NCI-H2196 (cell line): ENCODE measurements around the gene KNL1.
"Not testable (repeated sequence)": the region's sequence is repeated elsewhere in the genome, so short reads cannot be mapped to it uniquely, and the experiment has no call there.

Experiments used
- DNase-seq: peaks from one replicate; lab custom pipeline; 2025; ENCODE audit not compliant: unreplicated experiment; lab: John Stamatoyannopoulos, UW

The KNL1 gene, protein sequence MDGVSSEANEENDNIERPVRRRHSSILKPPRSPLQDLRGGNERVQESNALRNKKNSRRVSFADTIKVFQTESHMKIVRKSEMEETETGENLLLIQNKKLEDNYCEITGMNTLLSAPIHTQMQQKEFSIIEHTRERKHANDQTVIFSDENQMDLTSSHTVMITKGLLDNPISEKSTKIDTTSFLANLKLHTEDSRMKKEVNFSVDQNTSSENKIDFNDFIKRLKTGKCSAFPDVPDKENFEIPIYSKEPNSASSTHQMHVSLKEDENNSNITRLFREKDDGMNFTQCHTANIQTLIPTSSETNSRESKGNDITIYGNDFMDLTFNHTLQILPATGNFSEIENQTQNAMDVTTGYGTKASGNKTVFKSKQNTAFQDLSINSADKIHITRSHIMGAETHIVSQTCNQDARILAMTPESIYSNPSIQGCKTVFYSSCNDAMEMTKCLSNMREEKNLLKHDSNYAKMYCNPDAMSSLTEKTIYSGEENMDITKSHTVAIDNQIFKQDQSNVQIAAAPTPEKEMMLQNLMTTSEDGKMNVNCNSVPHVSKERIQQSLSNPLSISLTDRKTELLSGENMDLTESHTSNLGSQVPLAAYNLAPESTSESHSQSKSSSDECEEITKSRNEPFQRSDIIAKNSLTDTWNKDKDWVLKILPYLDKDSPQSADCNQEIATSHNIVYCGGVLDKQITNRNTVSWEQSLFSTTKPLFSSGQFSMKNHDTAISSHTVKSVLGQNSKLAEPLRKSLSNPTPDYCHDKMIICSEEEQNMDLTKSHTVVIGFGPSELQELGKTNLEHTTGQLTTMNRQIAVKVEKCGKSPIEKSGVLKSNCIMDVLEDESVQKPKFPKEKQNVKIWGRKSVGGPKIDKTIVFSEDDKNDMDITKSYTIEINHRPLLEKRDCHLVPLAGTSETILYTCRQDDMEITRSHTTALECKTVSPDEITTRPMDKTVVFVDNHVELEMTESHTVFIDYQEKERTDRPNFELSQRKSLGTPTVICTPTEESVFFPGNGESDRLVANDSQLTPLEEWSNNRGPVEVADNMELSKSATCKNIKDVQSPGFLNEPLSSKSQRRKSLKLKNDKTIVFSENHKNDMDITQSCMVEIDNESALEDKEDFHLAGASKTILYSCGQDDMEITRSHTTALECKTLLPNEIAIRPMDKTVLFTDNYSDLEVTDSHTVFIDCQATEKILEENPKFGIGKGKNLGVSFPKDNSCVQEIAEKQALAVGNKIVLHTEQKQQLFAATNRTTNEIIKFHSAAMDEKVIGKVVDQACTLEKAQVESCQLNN (N-terminal part only)

DNA sequence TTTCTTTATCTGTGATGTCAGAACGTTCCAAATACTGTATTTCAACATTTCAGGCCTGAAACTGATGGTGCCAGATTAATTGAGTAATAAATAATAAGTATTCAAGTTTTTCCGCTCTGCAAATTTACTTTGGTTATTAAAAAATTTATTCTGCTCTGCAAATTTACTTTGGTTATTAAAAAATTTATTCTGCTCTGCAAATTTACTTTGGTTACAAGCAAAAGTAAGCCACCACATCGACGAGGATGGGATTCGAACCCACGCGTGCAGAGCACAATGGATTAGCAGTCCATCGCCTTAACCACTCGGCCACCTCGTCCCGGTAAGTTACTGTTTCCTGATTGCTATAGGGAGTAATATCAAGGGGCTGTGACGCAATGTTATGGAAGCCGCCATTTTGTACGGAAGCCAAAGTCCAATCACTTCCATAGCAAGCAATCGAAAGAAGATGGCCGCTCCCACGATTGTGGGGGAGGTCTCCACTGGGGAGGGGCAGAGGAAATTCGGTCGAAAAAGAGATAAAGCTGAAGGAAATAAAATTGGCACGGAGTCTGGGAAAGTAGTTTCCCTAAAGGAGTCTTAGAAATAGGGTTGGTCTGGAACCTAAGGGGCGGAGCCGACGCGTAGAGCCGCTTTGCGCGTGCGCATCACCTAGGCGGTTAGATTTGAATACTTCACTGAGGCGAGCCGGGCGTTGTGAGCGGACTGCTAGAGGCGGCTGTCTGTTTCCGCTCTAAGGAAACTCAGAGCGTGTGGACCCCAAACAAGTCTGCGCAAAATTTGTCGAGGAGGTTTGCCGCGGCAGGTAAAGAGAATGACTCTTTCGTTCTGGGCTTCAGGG, at the start of gene KNL1:
Gene KNL1, plus strand, starts transcription at position 662 of the 841 bp plus-strand sequence. CDS start 8,683 bp downstream, outside the sequence.
- DNase-seq, result peak; percentile 85

DNA sequence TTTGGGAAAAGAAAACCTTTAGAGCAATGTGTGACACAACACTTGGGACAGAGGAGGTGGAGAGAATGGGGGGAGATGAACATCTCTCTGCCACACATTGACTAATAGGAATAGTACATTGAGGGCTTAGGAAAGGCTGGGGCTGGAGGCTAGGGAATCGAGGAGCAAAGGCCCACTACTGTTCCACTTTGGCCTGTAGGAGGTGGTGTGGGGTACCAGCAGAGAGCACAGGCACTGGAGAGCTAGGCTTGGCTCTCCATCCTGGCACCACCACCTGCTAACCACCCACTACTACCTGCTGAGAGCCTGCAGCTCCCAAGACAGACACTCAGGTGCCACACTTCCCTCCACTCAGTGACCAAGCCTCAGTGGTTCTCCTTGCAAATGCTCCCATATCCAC, 48.6 kb upstream of the KNL1 start:
- DNase-seq, result no peak

DNA sequence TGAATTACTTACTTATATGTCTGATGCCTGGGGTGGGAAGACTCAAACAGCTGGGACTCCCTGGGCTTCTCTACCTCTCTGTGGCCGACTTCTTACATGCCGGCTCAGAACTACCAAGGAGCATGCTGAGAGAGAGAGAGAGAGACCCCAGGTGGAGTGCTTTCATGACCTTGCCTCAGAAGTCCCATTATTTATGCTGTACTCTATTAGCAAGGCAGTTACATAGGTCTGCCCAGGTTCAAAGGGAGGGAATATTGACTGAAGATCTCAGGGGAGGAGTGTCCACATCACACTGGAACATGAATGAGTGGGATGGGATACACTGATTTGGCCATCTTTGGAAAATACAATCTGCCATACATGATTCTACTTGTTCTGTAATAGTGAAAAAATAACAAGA, 45.4 kb upstream of the KNL1 start:
- DNase-seq, result no peak

DNA sequence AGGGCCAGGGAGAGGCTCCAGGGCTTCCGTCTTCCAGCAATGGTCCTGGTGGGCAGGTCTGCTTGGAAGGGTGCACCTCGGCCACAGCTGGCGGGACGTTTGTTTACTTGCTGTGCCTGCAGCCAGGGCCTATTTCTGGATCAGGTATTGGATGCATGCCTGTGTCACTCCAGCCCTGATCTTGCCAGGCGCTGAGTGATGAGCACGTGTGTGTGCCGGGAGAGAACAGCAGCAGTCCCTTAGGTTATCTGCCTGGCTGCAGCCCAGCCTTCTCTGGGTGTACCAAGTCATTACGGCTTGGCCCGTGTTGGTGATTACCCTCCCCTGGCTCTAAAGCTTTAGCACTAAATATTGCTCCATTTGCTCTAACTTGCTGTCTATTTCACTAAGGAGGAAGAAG, 44.2 kb upstream of the KNL1 start:
- no peak for DNase-seq

DNA sequence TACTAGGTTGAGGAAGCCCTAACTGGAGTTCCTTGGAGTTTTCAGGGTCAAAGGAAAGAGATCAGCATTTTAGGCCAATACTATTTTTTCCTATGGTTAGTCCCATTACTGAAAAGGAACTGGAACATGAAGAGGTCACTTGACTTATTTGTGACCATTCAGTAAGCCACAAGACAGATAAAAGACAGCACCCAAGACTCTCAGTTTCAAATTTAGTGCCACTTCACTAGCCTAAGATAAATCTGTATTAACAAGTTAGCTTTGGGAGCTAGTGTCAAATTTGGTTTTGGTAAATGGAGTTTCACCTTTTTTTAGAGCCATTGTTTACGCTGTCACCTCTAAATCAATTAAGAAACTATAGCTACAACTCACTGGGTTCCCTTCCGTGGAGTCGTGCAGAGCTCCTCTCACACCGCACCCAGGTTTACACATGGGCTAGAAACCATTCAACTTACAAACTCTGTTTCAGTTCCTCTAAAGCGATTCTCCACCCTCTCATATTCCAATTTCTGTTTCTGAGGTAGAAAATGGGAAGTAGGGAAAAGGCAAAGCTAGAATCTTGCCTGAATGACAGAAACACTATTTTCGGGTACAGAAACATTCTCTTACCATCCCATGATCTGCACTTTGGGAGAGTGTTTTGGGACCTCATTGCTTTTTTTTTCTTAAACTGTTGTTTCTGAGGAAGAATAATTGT, 43.6 kb upstream of the KNL1 start:
- DNase-seq, result no peak

DNA sequence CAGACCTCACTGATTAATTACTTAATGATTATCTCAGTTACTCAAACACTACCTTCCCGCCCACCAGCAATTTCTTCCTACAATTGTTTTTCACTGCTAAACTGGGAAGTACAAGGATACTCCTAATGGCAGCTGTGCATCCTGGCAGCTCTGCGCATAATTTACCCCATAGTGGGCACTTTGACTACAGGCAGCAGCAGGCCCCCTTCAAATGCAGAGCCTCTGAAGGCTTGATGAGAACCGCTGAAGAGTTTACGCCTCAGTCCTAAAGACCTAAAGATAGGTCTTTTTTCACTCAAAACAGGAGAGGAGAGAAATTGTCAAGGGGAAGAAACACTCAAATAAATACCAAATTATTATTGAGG, 39.9 kb upstream of the KNL1 start:
- no peak for DNase-seq

DNA sequence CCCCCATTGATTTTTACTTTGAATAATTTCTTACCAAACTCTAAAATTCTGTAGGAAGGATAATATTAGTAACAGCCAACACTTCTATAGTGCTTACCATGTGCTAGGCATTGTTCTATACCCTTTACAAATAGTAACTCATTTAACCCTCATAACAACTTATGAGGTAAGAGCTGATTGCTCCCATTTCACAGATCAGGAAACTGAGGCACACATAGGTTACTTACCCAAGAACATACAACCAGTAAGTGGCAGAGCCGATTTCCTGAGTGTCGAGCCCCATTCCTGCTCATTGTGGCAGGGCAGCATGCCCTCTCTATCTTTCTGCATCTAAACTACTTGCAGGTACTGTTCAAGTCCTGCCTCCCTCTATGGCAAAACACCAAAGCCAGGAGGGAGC, 38.2 kb upstream of the KNL1 start:
- DNase-seq, result no peak

DNA sequence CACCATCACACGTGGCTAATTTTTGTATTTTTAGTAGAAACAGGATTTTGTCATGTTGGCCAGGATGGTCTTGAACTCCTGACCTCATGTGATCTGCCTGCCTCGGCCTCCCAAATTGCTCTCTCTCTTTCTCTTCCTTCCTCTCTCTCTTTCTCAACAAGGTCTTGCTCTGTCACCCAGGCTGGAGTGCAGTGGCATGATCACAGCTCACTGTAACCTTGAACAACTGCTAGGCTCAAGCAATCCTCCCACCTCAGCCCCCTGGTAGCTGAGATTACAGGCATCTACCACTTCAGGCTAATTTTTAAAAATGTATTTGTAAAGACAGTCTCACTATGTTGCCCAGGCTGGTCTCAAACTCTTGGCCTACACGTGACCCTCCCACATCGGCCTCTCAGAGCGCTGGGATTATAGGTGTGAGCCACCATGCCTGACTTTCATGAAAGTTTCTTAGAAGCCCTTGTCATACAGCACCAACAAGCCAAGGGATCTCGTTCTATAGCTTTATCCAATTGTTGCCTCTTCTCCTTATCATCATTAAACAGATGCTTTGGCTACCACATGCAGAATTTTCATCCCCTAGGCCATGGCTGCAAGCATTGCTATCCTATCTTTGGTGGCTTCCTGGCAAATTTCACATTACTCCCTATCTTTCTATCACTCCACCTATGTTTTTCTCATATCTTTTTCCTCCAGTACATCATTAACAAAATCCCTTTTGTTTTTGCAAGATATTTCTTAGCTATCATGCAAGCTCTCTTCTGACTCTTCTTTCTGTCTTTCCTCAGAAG, 34.9 kb upstream of the KNL1 start:
- no peak for DNase-seq

DNA sequence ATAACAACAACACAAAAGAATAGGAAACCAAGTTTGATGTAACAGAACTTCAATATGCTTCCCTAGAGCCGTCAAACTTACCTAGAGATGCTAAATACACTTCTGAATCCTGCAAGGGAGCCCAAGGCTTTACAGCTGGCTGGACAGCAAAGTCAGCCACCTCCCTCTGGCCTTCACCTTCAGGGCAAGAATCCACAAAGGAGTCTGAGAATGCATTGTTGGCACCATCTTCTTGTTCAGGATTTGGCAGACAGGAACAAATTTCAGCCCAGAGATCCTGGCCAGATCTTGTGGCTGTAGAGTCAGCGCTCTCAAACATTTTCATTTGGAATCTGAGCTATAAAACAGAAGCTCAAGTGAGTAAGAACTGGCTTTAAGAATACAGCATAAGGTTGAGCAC, 31.4 kb upstream of the KNL1 start:
- DNase-seq, result no peak

DNA sequence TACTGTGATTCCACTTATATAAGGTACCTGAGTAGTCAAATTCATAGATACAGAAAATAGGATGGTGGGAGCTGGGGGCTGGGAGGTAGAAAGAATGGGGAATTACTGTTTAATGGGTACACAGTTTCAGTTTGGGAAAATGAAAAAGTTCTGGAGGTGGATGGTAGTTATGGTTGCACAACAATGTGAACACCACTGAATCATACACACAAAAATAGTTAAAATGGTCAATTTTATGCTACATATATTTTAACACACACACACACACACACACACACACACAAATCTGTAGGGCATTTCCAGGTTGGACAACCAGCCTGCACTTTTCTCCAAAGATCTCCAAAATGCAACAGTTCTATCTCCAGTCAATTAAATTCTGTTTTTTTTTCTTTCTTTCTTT, 30.6 kb upstream of the KNL1 start:
- DNase-seq, result no peak

DNA sequence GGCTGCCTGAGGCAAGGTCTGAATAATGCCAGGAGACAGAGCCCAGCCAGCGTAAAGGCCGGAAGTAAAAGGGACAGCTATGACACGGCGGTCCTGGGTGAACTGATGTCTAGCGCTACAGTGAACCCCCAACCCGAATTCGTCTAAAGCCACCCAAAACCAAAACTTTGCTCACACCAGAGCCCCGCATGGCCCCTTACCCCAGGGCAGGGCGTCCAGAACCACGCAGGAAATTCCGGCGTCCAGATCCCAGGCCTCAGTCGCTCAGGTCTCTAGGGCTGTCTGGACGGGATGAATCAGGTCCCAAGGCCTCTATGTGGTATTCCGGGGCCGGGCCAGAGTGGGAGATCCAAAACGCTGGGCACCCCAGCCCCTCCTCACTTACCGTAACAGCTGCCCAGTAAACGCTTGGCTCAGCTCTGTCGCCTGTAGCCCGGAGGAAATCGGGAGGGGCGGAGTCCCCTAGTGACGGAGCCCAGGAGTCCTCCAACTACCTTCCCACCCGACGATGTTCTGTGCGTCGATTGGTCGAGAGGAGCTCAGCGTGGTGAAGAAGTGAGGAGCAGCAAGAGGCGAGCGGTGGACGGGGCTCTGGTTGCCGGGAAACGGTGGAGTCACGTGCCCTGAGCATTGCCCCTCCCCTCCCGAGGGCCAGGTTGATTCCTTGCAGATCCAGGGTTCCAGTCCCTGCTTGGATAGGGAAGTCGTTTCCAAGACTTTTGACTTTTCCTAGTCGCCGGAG, 29.3 kb upstream of the KNL1 start, which contains the start of gene CCDC32:
Gene CCDC32, minus strand, starts transcription at position 452 of the 742 bp plus-strand sequence. CDS start 2,027 bp downstream, outside the sequence.
- peak; percentile 90 for DNase-seq

DNA sequence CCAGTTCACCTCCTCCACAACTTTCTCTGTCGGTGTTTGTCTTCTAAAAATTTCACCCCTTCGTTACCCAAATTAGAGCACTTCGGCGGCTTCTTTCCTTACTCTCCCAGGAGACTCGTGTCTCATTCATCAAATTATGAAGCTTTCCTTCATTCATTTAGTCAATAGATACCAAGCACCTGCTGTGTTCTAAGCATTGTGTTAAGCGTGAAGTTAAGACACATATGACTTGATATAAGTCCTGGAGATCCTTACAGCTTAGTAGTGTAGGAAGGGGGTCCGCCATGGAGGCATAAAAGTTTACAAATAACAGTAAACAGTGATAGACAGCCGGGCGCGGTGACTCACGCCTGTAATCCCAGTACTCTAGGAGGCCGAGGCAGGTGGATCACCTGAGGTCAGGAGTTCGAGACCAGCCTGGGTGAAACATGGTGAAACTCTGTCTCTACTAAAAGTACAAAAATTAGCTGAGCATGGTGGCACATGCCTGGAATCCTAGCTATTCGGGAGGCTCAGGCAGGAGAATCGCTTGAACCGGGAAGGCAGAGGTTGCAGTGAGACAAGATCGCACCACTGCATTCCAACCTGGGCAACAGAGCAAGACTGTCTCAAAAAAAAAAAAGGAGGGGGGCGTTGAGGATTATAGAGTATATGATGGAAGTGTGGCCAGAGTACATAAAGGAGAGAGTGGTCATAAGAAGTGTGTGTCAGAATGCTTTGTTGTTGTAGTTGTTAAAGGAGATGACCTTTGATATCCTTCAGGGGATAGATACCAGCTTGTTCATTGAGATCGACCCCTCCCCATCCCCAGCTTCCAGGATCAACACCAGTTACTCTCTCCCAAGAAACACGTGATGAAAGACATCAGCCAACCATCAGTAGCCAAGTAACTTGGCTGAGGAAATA, 28.5 kb upstream of the KNL1 start:
- no peak for DNase-seq

DNA sequence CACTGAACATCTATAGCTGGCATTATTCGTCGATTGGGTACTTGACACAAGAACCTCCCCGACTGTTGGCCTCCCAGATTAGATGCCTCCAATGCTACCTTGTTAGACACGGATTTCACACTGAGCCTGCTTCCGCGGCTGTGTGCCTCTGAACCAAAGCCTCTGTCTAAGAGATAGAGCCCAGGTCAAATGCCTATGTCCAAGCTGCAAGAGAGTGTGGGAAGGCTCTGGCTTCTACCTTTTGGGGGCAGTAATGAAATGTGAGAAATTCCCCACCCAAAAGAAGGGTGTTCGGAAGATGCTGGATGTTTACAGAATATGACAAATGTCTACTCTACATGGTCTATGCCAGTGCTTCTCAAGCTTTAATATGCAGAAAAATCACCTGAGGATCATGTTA, 26.9 kb upstream of the KNL1 start:
- no peak for DNase-seq

DNA sequence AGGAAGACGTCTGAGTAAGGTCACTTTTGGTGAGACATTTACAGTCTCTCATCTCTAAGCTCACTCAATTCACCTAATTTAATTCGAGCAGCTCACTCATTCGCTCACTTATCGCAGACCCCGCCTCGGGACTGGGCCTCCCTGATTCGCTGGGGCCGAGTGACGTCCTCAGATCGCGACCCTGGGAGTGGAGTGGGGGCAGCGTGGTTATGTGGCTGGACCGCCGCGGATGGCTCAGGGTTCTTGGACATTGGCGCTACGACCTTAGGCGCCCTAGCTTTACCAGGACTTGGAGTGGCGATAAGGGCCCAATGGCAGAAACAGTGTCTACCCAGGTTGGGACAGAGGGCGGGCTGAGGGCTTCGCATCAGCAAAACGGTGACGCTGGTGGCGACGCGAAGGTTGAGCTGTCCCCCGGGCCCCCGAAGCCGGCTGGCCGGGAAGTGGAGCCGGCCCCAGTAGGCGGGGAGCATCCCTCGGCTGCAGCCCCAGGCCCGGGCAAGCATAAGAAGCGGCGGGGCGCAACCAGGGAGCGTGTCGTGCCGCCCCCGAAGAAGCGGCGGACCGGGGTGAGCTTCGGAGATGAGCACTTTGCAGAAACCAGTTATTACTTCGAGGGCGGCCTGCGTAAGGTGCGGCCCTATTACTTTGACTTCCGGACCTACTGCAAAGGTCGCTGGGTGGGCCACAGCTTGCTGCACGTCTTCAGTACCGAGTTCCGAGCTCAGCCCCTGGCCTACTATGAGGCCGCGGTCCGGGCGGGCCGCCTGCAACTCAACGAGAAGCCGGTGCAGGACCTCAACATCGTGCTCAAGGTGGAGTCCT, 24.7 kb upstream of the KNL1 start, which contains the start of gene RPUSD2:
Gene RPUSD2, plus strand, starts transcription at position 171 of the 825 bp plus-strand sequence. Its CDS starts 39 bp downstream, at position 210.
- DNase-seq, result peak; percentile 75

DNA sequence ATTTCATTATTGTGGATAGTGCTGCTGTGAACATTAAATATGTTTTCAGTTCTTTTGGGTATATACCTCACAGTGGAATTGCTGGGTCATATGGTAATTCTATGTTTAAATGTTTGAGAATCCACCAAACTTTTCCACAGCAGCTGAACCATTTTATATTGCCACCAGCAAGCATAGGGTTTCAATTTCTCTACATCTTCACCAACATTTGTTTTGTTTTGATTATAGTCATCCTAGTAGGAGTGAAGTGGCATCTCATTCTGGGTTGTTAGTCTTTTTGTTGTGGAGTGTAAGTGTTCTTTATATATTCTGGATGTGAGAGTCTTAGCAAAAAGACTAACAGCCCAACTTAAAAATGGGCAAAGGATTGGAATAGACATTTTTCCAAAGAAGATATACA, 18.9 kb upstream of the KNL1 start:
- DNase-seq, result no peak

DNA sequence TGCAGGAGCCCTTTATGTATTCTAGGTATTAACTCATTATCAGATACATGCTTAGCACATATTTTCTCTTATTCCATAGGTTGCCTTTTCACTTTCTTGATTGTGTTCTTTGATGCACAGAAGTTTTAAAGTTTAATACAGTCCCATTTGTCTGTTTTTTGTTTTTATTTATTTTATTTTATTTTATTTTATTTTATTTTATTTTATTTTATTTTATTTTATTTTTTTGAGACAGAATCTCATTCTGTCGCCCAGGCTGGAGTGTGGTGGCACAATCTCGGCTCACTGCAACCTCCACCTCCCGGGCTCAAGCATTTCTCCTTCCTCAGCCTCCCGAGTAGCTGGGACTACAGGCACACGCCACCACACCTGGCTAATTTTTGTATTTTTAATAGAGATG, 17.1 kb upstream of the KNL1 start:
- DNase-seq, result not testable (repeated sequence)
